ENCODE measurements around the gene SYNDIG1. TPM values are rescaled to one million over a fixed set of nuclear protein-coding genes. Genes with fewer than 3 reads are reported as not detected.

SYNDIG1 gene
- total RNA-seq, 2 experiments from 2014 or later, result not detected

DNA sequence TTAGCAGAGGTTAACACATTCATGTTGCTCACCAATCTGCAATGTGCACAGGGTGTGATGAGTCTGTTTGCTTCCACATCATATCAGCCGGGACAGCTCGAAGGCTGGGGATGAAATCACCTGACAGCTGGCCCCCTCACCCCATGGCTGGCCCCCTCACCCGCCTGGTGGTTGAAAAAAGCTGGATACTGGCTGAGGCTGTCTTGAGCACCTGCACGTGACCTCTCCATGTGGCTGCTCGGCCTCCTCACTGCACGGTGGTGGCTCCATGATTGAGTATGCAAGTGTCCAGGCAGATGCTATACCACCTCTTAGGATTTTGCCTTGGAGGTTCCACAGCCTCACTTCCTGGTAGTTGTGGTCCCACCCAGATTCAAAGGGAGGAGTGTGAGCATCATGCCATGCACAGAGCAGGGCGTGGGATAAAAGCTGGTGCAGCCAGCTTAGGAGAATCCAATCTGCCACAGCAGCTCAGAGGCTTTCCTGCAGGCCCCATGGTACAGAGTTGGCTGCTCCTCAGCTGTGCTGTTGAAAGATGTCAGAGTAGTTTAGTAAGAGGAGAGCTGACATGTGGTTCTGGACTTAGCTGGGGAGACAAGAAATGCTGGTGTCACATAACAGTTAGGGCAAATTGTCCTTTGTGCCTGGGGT lies 29.6 kb upstream of the SYNDIG1 start:
- ATAC-seq (ENCODE audit: poor library complexity) (no peak), DNase-seq (no peak)
- Histone ChIP-seq H3K27me3 (ENCODE audit: control insufficient read depth in 1 of 2, insufficient read depth in 2 of 2, low read length in 2 of 2) (no peaks in the 10 kb centered on the region), H3K4me3 (ENCODE audit: low read length) (no peak overlapping the region), H3K27ac (ENCODE audit: low read depth in 1 of 2, low read length in 2 of 2) (no peak overlapping the region), H3K36me3 (ENCODE audit: insufficient read depth, low read length) (no peaks in the 10 kb centered on the region), H3K9me3 (ENCODE audit: control insufficient read depth in 1 of 2, insufficient read depth in 1 of 2, low read length in 2 of 2) (no peaks in the 10 kb centered on the region), H3K4me1 (ENCODE audit: insufficient read depth, low read length) (no peaks in the 10 kb centered on the region)
- TF ChIP-seq, protein P1, sequence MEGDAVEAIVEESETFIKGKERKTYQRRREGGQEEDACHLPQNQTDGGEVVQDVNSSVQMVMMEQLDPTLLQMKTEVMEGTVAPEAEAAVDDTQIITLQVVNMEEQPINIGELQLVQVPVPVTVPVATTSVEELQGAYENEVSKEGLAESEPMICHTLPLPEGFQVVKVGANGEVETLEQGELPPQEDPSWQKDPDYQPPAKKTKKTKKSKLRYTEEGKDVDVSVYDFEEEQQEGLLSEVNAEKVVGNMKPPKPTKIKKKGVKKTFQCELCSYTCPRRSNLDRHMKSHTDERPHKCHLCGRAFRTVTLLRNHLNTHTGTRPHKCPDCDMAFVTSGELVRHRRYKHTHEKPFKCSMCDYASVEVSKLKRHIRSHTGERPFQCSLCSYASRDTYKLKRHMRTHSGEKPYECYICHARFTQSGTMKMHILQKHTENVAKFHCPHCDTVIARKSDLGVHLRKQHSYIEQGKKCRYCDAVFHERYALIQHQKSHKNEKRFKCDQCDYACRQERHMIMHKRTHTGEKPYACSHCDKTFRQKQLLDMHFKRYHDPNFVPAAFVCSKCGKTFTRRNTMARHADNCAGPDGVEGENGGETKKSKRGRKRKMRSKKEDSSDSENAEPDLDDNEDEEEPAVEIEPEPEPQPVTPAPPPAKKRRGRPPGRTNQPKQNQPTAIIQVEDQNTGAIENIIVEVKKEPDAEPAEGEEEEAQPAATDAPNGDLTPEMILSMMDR (IDR thresholded peaks at IDR 0.05), result no peak
- no peaks in the 10 kb centered on the region for H3K9me3 Mint-ChIP-seq
- no peaks in the 10 kb centered on the region for H3K36me3 Mint-ChIP-seq (ENCODE audit: low read depth)
- intact Hi-C loops (cut with DNase I, micrococcal nuclease), result no loop called here
- H3K4me3 Mint-ChIP-seq, result no peak overlapping the region
- ChIA-PET CTCF (no interaction called here), POLR2A (no interaction called here)
- H3K4me1 Mint-ChIP-seq (ENCODE audit: low read depth), result no peaks in the 10 kb centered on the region
- H3K27ac Mint-ChIP-seq, result no peak overlapping the region
- H3K27me3 Mint-ChIP-seq, result no peaks in the 10 kb centered on the region

DNA sequence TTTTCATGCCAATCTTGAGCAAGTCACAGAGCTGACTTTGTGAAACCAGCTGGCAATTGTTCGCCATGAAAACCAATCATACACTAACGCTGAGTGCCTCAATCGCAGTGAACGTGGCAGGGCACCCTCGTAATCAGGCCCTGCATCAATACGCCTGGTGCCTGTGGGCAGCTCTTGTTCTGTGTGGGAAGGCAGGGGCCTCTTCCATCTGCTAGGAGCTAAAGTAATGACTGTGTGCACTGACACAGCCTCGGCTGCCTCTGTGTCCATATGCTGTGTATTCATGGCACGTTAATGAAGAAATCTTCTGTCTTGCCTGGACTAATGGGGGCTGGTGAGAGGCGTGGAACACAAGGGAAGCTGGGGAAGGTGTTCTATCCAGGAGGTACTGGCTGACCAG lies 27.8 kb upstream of the SYNDIG1 start:
- no peaks in the 10 kb centered on the region for H3K27me3 Mint-ChIP-seq

DNA sequence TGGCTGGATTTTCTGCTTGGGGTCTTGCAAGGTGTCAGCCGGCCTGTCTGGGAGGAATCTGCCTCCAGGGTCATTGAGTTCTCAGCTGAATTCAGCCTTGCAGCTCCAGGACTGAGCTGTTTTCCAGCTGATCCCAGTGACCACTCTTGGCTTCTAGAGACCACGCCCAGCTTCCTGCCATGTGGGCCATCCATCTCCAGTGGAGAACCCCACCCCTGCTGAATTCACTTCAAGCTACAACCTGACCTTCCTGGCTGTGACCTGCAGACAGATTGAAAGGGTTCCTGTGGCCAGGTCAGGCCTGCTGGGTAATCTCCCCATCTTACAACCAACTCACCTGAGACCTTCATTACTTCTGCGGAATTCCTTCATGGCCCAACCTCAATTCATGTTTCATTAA lies 26.5 kb upstream of the SYNDIG1 start:
- DNase-seq, result no peak
- Mint-ChIP-seq H3K4me1 (ENCODE audit: low read depth) (no peaks in the 10 kb centered on the region), H3K27ac (no peak overlapping the region), H3K27me3 (no peaks in the 10 kb centered on the region), H3K36me3 (ENCODE audit: low read depth) (no peaks in the 10 kb centered on the region), H3K9me3 (no peaks in the 10 kb centered on the region), H3K4me3 (no peak overlapping the region)
- H3K4me3 ChIP-seq (ENCODE audit: low read length), result no peak overlapping the region
- H3K27ac ChIP-seq (ENCODE audit: low read depth in 1 of 2, low read length in 2 of 2), result no peak overlapping the region
- POLR2A ChIA-PET, result no interaction called here
- H3K4me1 ChIP-seq (ENCODE audit: insufficient read depth, low read length), result no peaks in the 10 kb centered on the region
- intact Hi-C loops (cut with DNase I, micrococcal nuclease), result no loop called here
- no peaks in the 10 kb centered on the region for H3K36me3 ChIP-seq (ENCODE audit: insufficient read depth, low read length)
- no peaks in the 10 kb centered on the region for H3K9me3 ChIP-seq (ENCODE audit: control insufficient read depth in 1 of 2, insufficient read depth in 1 of 2, low read length in 2 of 2)
- TF ChIP-seq, protein P1 (IDR thresholded peaks at IDR 0.05), result no peak
- ATAC-seq (ENCODE audit: poor library complexity), result no peak
- H3K27me3 ChIP-seq (ENCODE audit: control insufficient read depth in 1 of 2, insufficient read depth in 2 of 2, low read length in 2 of 2), result no peaks in the 10 kb centered on the region
- CTCF ChIA-PET, result no interaction called here

More for the DNA sequence above, 27.8 kb upstream of the SYNDIG1 start:
- H3K36me3 Mint-ChIP-seq (ENCODE audit: low read depth), result no peaks in the 10 kb centered on the region
- Histone ChIP-seq H3K4me1 (ENCODE audit: insufficient read depth, low read length) (no peaks in the 10 kb centered on the region), H3K4me3 (ENCODE audit: low read length) (no peak overlapping the region), H3K27ac (ENCODE audit: low read depth in 1 of 2, low read length in 2 of 2) (no peak overlapping the region), H3K27me3 (ENCODE audit: control insufficient read depth in 1 of 2, insufficient read depth in 2 of 2, low read length in 2 of 2) (no peaks in the 10 kb centered on the region), H3K9me3 (ENCODE audit: control insufficient read depth in 1 of 2, insufficient read depth in 1 of 2, low read length in 2 of 2) (no peaks in the 10 kb centered on the region), H3K36me3 (ENCODE audit: insufficient read depth, low read length) (no peaks in the 10 kb centered on the region)
- no peak overlapping the region for H3K27ac Mint-ChIP-seq
- no peak overlapping the region for H3K4me3 Mint-ChIP-seq
- H3K9me3 Mint-ChIP-seq, result no peaks in the 10 kb centered on the region
- DNase-seq, result no peak
- TF ChIP-seq, protein P1 (IDR thresholded peaks at IDR 0.05), result no peak
- H3K4me1 Mint-ChIP-seq (ENCODE audit: low read depth), result no peaks in the 10 kb centered on the region
- ChIA-PET POLR2A (no interaction called here), CTCF (no interaction called here)
- ATAC-seq (ENCODE audit: poor library complexity), result no peak
- intact Hi-C loops (cut with DNase I, micrococcal nuclease), result no loop called here
